ENCODE results near the gene FCSK. TPM values are rescaled to one million over a fixed set of nuclear protein-coding genes. Genes with fewer than 3 reads are reported as not detected.

FCSK gene
- total and polyA plus RNA-seq, 3 donors from 2014 or later: 12.4 to 36.3 (median 26.4) TPM

DNA sequence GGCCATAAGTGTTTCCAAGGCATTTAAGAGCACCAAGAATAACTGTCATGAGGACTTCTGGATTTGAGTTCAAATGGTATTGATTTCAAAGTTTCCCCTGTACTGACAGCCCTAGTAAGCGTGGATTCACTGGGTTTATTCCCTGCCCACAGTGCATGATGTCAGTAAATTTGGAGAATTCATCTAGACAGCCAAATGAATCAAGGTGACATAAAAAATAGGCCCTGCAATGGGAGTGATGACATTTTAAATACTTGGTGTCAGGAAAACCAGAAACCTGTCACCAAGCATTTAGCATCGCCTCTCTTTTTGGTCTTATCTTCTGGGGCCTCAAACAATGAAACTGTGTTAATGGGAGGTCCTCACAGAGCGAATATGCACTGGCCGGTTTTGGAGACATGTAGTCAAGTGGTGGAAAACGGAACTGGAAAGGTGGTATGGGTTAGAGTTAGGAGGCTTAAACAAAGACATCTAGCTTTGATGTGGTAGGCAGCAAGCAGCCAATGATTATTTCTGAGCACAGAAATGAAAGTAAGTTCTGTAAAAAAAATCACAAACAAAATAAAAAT, 39.9 kb downstream of the FCSK start:
- H3K9me3 ChIP-seq: no peaks in the 10 kb centered on the region
- no peak overlapping the region for H3K4me3 ChIP-seq
- no peak overlapping the region for H3K27ac ChIP-seq
- H3K4me1 ChIP-seq: no peaks in the 10 kb centered on the region
- WGBS, 2 donors: 85 to 94% methylated on average over 5 of the region's 5 CpGs
- no peak for DNase-seq
- no peaks in the 10 kb centered on the region for H3K36me3 ChIP-seq (ENCODE audit: low read depth, missing control alignments)
- H3K27me3 ChIP-seq: no peaks in the 10 kb centered on the region
- TF ChIP-seq POLR2A (IDR thresholded peaks at IDR 0.05): no peak
- TF ChIP-seq, protein P1, sequence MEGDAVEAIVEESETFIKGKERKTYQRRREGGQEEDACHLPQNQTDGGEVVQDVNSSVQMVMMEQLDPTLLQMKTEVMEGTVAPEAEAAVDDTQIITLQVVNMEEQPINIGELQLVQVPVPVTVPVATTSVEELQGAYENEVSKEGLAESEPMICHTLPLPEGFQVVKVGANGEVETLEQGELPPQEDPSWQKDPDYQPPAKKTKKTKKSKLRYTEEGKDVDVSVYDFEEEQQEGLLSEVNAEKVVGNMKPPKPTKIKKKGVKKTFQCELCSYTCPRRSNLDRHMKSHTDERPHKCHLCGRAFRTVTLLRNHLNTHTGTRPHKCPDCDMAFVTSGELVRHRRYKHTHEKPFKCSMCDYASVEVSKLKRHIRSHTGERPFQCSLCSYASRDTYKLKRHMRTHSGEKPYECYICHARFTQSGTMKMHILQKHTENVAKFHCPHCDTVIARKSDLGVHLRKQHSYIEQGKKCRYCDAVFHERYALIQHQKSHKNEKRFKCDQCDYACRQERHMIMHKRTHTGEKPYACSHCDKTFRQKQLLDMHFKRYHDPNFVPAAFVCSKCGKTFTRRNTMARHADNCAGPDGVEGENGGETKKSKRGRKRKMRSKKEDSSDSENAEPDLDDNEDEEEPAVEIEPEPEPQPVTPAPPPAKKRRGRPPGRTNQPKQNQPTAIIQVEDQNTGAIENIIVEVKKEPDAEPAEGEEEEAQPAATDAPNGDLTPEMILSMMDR (IDR thresholded peaks at IDR 0.05): no peak
- intact Hi-C loops (cut with DNase I; ENCODE audit: low total_unique reads): no loop called here

DNA sequence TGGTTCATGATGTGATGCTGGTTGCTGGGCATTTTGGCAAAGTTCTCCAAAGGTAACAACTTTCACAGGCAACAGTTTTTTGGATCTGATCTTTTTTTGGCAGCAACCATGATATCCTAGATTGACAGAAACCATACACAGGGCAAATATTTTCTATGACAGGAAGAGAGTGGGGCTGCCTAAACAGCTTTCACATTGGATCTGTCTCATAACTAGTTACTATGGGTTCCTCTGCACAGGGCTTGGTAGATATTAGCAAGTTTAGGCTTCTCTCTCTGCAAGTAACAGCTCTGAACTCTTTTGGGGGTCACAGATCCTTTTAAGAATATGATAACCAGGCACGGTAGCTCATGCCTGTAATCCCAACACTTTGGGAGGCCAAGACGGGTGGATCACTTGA, 40.4 kb downstream of the FCSK start:
- Histone ChIP-seq H3K27ac (no peak overlapping the region), H3K4me1 (no peaks in the 10 kb centered on the region), H3K4me3 (no peak overlapping the region), H3K9me3 (no peaks in the 10 kb centered on the region), H3K36me3 (ENCODE audit: low read depth, missing control alignments) (no peaks in the 10 kb centered on the region), H3K27me3 (no peaks in the 10 kb centered on the region)
- no peak for DNase-seq
- TF ChIP-seq, protein P1 (IDR thresholded peaks at IDR 0.05): no peak
- no peak for TF ChIP-seq POLR2A (IDR thresholded peaks at IDR 0.05)
- intact Hi-C loops (cut with DNase I; ENCODE audit: low total_unique reads): no loop called here
- 81 to 88% methylated on average over 2 of the region's 2 CpGs for WGBS, 2 donors

DNA sequence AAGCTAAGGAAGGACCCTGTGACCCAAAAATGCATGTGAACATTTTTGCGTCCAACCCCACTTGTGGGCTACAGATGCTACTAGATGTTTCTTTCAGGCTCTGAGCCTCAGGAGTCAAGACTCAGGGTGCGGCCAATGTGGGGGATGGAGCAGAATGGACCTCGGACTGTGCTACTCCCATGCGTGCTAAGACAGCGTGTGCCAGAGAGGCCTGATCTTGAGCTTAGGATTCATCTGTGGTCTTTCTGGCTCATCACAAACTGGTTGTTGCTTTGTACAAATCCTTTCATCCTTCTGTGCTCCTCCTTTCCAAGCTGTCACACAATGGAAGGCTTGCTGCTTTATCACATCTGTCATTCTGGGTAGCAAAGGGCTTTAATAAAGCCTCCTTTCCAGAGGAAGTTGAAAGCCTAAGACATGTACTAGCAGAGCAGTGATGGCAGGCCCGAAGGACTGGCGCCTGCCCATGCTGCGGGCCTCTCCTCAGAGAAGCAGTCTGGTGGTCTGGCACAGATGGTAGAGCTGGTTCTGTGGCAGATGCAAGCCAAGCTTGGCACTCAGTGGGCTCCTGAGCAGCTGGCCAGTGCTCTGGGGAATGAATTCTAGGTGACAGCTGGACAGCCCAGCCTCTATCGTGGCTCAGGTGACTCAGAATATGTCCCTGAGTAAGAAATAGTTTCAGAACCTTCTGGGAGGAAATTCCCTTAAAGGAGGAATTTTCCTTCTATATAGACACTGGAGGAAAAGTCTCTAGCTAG, 41.2 kb downstream of the FCSK start:
- Histone ChIP-seq H3K36me3 (ENCODE audit: low read depth, missing control alignments) (no peaks in the 10 kb centered on the region), H3K4me3 (no peak overlapping the region), H3K27ac (no peak overlapping the region), H3K4me1 (no peaks in the 10 kb centered on the region), H3K9me3 (no peaks in the 10 kb centered on the region), H3K27me3 (no peaks in the 10 kb centered on the region)
- no peak for DNase-seq
- TF ChIP-seq, protein P1 (IDR thresholded peaks at IDR 0.05): no peak
- TF ChIP-seq POLR2A (IDR thresholded peaks at IDR 0.05): no peak
- intact Hi-C loops (cut with DNase I; ENCODE audit: low total_unique reads): no loop called here
- WGBS, 2 donors: 89 to 93% methylated on average over 9 of the region's 9 CpGs

- Histone ChIP-seq H3K9me3 (no peaks in the 10 kb centered on the region), H3K4me3 (no peak overlapping the region), H3K36me3 (ENCODE audit: low read depth, missing control alignments) (no peaks in the 10 kb centered on the region), H3K27me3 (no peaks in the 10 kb centered on the region), H3K4me1 (no peaks in the 10 kb centered on the region), H3K27ac (no peak overlapping the region)
- intact Hi-C loops (cut with DNase I; ENCODE audit: low total_unique reads): no loop called here
- WGBS, 2 donors: 97% methylated on average over 6 of the region's 6 CpGs
- DNase-seq: no peak
- no peak for TF ChIP-seq POLR2A (IDR thresholded peaks at IDR 0.05)
- TF ChIP-seq, protein P1 (IDR thresholded peaks at IDR 0.05): no peak
These were observed 42.1 kb downstream of the FCSK start for GRCh38 chr16:70496513-70496912.

GRCh38 chr16:70508752-70509151, 54.4 kb downstream of the FCSK start:
- DNase-seq: no peak

More at GRCh38 chr16:70508752-70509151, 54.4 kb downstream of the FCSK start:
- no peaks in the 10 kb centered on the region for H3K27me3 ChIP-seq
- 62 to 65% methylated on average over 5 of the region's 5 CpGs for WGBS, 2 donors
- intact Hi-C loops (cut with DNase I; ENCODE audit: low total_unique reads): no loop called here
- no peaks in the 10 kb centered on the region for H3K36me3 ChIP-seq (ENCODE audit: low read depth, missing control alignments)
- TF ChIP-seq, protein P1 (IDR thresholded peaks at IDR 0.05): no peak
- TF ChIP-seq POLR2A (IDR thresholded peaks at IDR 0.05): no peak
- no peaks in the 10 kb centered on the region for H3K4me1 ChIP-seq
- no peaks in the 10 kb centered on the region for H3K9me3 ChIP-seq
- no peak overlapping the region for H3K27ac ChIP-seq
- H3K4me3 ChIP-seq: no peak overlapping the region

All from testis (tissue), 3 donors.